KMS-11 (cell line): Measurements from ENCODE around the gene CCDC177.

Experiments used
- H2AFZ ChIP-seq: fragments of 200-600 bp; sonication (generic); 2 replicates; pipeline ENCODE4 v1.6.1; 2016; ENCODE audit warnings: antibody characterized with exemption, mixed run types, low read depth
- H3K27ac ChIP-seq: fragments of 200-600 bp; sonication (generic); 2 replicates; pipeline ENCODE4 v1.6.1; 2016; ENCODE audit warnings: mild to moderate bottlenecking, mixed run types
- H3K27me3 ChIP-seq: fragments of 200-600 bp; sonication (generic); 2 replicates; pipeline ENCODE4 v1.6.1; 2017; ENCODE audit warnings: mild to moderate bottlenecking, low read depth, mixed run types, moderate library complexity; ENCODE audit not compliant: insufficient read depth
- H3K36me3 ChIP-seq: fragments of 200-600 bp; sonication (generic); 2 replicates; pipeline ENCODE4 v1.6.1; 2017; ENCODE audit warnings: mild to moderate bottlenecking, mixed run types; ENCODE audit not compliant: insufficient read depth
- H3K4me1 ChIP-seq: fragments of 200-600 bp; sonication (generic); 2 replicates; pipeline ENCODE4 v1.6.1; 2016; ENCODE audit warnings: mild to moderate bottlenecking, low read depth, mixed run types; ENCODE audit not compliant: poor library complexity, severe bottlenecking
- H3K4me2 ChIP-seq: fragments of 200-600 bp; sonication (generic); 2 replicates; pipeline ENCODE4 v1.7.0; 2016; ENCODE audit warnings: mild to moderate bottlenecking, mixed run types
- H3K4me3 ChIP-seq: fragments of 200-600 bp; sonication (generic); IDR thresholded peaks from 2 replicates; pipeline ENCODE4 v1.6.1; 2017; ENCODE audit warnings: low read depth, low read length, mixed read lengths; ENCODE audit not compliant: insufficient read depth
- H3K79me2 ChIP-seq: fragments of 200-600 bp; sonication (generic); 2 replicates; pipeline ENCODE4 v1.6.1; 2016; ENCODE audit warnings: low read depth, mixed run types; ENCODE audit not compliant: insufficient read depth
- H3K9ac ChIP-seq: fragments of 200-600 bp; sonication (generic); 2 replicates; pipeline ENCODE4 v1.6.1; 2016; ENCODE audit warnings: mild to moderate bottlenecking, mixed run types
- H4K20me1 ChIP-seq: fragments of 200-600 bp; sonication (generic); 2 replicates; pipeline ENCODE4 v1.6.1; 2016; ENCODE audit warnings: mild to moderate bottlenecking, mixed run types; ENCODE audit not compliant: insufficient read depth
- TF ChIP-seq, protein P1 (sequence below): fragments of 200-600 bp; sonication (generic); conservative IDR thresholded peaks from 2 replicates; pipeline ENCODE4 v1.6.1; 2017; ENCODE audit warnings: low read depth, mild to moderate bottlenecking, antibody characterized with exemption, low read length, moderate library complexity, mixed read lengths

Gene CCDC177

DNA sequence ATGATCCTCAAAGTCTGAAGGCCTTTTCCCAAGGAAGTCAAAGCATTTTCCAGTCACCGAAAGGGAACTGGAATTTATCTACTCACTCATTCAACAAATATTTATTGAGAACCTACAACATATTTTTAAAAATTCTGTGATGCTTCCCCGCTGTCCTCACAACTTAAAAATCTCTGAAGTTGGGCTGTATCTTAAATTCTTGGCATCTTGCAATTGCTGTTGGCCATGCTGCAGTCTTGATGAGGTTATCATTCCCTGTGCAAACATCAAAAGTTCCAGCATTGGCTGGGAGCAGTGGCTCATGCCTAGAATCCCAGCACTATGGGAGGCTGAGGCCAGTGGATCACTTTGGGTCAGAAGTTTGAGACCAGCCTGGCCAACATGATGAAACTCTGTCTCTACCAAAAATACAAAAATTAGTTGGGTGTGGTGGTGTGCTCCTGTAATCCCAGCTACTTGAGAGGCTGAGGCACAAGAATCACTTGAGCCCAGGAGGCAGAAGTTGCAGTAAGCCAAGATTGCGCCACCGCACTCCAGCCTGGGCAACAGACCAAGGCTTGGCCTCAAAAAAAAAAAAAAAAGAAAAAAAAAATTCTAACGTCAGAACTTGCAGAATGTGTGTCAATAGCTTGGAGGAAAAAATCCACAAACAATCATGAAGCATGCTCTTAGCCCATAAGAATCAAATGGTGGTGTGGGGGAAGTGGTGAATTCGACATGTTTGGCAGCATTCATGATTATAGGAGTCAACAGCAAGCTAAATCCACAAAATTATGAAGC lies 34.9 kb downstream of the CCDC177 start:
- Histone ChIP-seq H3K4me1 (no peaks in the 10 kb centered on the region), H3K27ac (no peak overlapping the region), H3K36me3 (no peaks in the 10 kb centered on the region), H4K20me1 (no peaks in the 10 kb centered on the region), H2AFZ (no peak overlapping the region), H3K9ac (no peak overlapping the region), H3K4me3 (no peak overlapping the region), H3K4me2 (no peak overlapping the region), H3K27me3 (no peaks in the 10 kb centered on the region), H3K79me2 (no peaks in the 10 kb centered on the region)
- TF ChIP-seq, protein P1, sequence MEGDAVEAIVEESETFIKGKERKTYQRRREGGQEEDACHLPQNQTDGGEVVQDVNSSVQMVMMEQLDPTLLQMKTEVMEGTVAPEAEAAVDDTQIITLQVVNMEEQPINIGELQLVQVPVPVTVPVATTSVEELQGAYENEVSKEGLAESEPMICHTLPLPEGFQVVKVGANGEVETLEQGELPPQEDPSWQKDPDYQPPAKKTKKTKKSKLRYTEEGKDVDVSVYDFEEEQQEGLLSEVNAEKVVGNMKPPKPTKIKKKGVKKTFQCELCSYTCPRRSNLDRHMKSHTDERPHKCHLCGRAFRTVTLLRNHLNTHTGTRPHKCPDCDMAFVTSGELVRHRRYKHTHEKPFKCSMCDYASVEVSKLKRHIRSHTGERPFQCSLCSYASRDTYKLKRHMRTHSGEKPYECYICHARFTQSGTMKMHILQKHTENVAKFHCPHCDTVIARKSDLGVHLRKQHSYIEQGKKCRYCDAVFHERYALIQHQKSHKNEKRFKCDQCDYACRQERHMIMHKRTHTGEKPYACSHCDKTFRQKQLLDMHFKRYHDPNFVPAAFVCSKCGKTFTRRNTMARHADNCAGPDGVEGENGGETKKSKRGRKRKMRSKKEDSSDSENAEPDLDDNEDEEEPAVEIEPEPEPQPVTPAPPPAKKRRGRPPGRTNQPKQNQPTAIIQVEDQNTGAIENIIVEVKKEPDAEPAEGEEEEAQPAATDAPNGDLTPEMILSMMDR, result no peak

DNA sequence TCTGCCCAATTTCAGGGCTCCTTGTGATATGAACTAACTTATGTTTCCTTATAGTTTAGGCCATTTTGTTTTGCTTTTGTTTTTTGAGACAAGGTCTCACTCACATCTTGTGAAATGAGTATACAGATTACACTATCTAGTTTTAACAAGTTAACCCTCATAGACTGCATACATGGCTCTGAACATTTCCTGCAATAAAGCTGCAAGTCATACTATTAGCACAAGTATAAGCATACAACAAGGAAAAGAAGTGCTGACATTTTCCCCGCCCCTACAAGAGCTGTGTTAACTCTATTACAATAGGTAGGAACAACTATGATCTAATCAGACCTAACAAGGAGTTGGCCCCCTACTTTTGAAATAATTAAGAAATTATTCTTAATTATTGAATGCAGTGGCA lies 35.9 kb downstream of the CCDC177 start:
- Histone ChIP-seq H3K4me2 (no peak overlapping the region), H4K20me1 (no peaks in the 10 kb centered on the region), H3K4me1 (no peaks in the 10 kb centered on the region), H3K4me3 (no peak overlapping the region), H3K27ac (no peak overlapping the region), H3K27me3 (no peaks in the 10 kb centered on the region), H2AFZ (no peak overlapping the region), H3K79me2 (no peaks in the 10 kb centered on the region), H3K9ac (no peak overlapping the region), H3K36me3 (no peaks in the 10 kb centered on the region)
- TF ChIP-seq, protein P1, result no peak

DNA sequence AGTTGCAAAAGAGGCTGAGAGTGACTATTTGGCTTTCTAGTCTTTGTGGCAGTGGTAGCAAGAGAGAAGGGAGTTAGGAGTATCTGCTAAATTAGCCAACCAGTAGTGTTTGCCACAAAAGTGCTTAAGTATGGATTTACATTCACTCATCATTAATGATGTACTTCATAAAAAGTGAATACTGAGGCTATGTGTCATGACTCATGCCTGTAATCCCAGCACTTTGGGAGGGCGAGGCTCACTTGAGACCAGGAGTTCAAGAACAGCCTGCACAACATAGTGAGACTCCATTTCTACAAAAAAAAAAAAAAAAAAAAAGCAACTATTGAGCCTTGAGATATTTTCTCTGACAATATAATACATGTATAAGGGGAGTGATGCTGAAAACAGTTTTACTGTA lies 36.8 kb downstream of the CCDC177 start:
- no peaks in the 10 kb centered on the region for H3K4me1 ChIP-seq

GRCh38 chr14:69536971-69537370 lies 37.7 kb downstream of the CCDC177 start:
- Histone ChIP-seq H3K4me2 (no peak overlapping the region), H3K27ac (no peak overlapping the region)

More for the DNA sequence above, 36.8 kb downstream of the CCDC177 start:
- H2AFZ ChIP-seq, result no peak overlapping the region
- TF ChIP-seq, protein P1, result no peak
- no peak overlapping the region for H3K9ac ChIP-seq
- no peaks in the 10 kb centered on the region for H4K20me1 ChIP-seq
- H3K27ac ChIP-seq, result no peak overlapping the region
- H3K79me2 ChIP-seq, result no peaks in the 10 kb centered on the region
- no peak overlapping the region for H3K4me3 ChIP-seq
- no peaks in the 10 kb centered on the region for H3K36me3 ChIP-seq
- no peak overlapping the region for H3K4me2 ChIP-seq
- no peaks in the 10 kb centered on the region for H3K27me3 ChIP-seq

More at GRCh38 chr14:69536971-69537370, 37.7 kb downstream of the CCDC177 start:
- H4K20me1 ChIP-seq, result no peaks in the 10 kb centered on the region
- no peak overlapping the region for H2AFZ ChIP-seq
- no peak overlapping the region for H3K9ac ChIP-seq
- TF ChIP-seq, protein P1, result no peak
- no peak overlapping the region for H3K4me3 ChIP-seq
- H3K4me1 ChIP-seq, result no peaks in the 10 kb centered on the region
- H3K36me3 ChIP-seq, result no peaks in the 10 kb centered on the region
- no peaks in the 10 kb centered on the region for H3K27me3 ChIP-seq
- H3K79me2 ChIP-seq, result no peaks in the 10 kb centered on the region
